ENCODE data around the gene USP25.

GRCh38 chr21:15753741-15754140 lies 24.0 kb downstream of the USP25 start:
- no peak for TF ChIP-seq CTCF (IDR thresholded peaks at IDR 0.05; ENCODE audit: borderline replicate concordance, extremely low read depth, low read length, poor library complexity, severe bottlenecking)
- no peak for TF ChIP-seq EZH2 (IDR thresholded peaks at IDR 0.05; ENCODE audit: borderline replicate concordance, low read depth, low read length, severe bottlenecking)

Data from DND-41 (cell line).